HG02759 (cell line): Measurements from ENCODE around the gene AKAP13.

Experiments used
- ATAC-seq: cut with Tn5 transposase; IDR thresholded peaks from one replicate; pipeline ENCODE4 v1.9.1; 2021; ENCODE audit warnings: mild to moderate bottlenecking, moderate library complexity; ENCODE audit not compliant: unreplicated experiment

The AKAP13 gene

DNA sequence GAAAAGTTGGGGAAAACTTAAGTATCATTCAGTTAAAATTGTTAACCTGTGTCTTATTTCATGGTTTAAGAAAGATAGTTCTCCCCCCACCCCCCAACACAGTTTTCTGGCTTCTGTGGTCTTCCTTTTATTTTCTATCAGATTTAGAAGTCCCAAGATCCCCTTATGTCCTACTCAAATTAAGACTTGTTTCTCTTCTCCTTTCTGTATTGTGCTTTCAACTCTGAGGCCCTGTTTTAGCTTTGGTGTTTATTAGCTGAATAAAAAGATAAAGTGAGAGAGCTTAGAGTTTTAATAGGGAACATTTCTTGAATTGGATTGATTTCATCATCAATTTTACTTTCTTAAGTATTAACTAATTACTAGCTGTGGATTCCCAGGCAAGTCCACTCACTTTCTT is 62.6 kb downstream of the AKAP13 start:
- ATAC-seq: peak; percentile 56

DNA sequence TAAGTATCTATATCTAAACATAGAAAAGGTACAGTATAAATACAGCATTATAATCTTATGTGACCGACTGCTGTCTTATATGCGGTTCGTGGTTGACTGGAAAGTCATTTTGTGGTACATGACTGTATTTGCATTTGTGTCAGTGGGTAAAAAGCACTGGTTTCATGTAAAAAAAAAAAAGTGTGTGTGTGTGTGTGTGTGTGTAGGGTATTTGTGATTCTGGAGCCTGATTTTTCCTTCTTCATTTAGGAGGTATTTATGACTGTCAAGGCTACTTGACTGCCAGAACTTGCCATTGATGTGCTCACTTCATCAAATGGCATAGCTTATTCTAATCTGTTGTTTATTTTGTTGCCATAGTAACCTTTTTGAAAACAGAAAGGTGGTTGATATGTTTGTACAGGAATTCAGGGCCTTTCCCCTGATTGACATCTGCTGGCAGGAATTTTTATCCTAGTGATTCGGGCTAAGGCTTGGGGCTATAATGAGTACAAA is 63.2 kb downstream of the AKAP13 start:
- peak; percentile 84 for ATAC-seq

- ATAC-seq: no peak
Observed at GRCh38 chr15:85444122-85444745, 63.8 kb downstream of the AKAP13 start.

GRCh38 chr15:85445361-85445760 is 65.0 kb downstream of the AKAP13 start:
- no peak for ATAC-seq

DNA sequence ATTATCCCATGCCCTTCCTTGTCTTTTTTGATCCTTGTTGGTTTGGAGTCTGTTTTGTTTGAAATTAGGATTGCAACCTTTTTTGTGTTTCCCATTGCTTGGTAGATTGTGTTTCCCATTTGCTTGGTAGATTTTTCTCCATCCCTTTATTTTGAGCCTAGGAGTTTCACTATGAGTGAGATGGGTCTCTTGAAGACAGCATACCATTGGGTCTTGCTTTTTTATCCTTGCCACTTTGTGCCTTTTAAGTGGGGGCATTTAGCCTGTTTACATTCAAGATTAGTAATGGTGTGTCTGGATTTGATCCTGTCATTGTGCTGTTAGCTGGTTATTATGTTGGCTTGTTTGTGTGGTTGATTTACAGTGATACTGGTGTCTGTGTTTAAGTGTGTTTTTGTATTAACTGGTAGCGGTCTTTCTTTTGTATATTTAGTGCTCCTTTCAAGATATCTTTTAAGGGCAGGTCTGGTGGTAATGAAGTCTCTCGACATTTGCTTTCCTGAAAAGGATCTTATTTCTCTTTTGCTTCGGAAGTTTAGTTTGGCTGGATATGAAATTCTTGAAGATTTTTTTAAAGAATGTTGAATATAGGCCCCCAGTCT is 70.8 kb downstream of the AKAP13 start:
- ATAC-seq: no peak

- ATAC-seq: no peak
Observed at GRCh38 chr15:85452436-85452835, 72.0 kb downstream of the AKAP13 start.

DNA sequence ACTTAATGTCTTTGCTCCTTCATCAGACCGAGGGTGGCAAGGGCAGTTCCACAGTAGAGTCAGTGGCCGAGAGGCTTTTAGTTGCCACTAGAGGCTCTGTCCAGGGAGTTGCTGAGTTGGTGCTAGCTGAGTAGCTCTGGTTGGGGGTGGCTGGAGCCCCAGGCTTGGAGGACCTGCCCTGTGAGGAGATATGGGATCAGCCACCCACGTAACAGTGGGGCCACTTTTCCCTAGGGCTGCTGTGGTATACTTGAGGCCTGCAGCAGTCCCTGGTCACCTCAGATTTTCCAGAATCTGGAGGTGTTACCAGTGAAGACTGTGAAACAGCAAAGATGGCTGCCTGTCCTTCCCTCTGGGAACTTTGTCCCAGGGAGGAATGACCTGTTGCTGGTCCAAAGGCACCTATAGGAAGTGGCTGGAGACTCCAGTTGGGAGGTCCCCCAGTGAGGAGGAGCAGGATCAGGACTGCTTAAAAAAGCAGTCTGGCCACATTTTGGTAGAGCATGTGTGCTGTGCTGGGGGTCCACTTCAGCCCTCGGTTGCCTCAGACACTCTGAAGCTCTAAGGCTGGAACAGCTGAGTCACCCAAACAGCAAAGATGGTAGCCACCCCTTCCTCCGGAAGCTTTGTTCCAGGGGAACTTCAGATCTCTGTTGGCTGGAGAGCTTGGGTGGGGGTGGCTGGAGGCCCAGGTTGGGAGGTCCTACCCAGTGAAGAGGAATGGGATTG is 72.9 kb downstream of the AKAP13 start:
- ATAC-seq: no peak

- ATAC-seq: no peak
Observed at GRCh38 chr15:85454403-85454802, 74.0 kb downstream of the AKAP13 start.

- no peak for ATAC-seq
Observed at GRCh38 chr15:85455891-85456290, 75.5 kb downstream of the AKAP13 start.

GRCh38 chr15:85456798-85457197 is 76.4 kb downstream of the AKAP13 start:
- no peak for ATAC-seq

DNA sequence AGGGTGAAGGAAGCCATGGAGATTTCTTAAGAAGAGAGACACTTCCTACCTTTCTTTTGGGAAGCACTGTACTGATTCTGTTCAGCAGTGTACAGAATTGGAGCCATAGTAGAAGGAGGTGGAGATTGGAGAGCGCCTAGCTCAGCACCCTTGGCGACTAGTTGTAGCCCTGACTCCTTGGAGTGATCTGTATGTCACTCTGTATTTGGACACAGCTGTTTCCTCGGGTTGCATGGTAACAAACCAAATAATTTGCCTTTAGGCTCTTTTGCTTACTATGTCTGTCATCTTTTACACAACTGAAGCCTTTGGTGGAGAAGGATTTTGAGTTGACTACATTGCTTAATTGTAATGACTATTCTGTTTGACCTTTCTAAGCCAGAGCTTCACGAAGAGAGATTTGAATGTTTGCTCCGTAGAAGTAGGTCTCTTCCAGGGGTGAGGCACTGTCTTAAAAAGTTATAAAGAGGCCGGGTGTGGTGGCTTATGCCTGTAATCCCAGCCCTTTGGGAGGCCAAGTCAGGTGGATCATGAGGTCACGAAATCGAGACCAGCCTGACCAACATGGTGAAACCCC is 77.1 kb downstream of the AKAP13 start:
- peak; percentile 82 for ATAC-seq

DNA sequence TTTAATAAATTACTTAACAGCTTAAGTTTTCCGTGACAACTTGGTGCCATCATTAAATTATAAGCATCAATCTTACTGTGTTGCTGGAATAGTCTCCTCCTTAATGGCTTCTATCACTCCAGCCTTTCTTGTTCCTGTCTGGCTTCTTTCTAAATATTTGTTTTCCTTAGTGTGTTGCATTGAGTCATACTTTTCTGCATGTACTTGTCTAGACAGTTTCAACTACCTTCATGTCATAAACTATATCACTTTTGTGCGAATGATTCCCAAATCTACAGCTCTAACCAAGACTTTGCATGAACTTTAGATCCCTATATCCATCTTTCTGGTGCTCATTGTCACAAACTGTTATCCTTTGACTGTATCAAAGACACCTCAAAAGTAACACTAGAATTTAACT is 78.4 kb downstream of the AKAP13 start:
- no peak for ATAC-seq

DNA sequence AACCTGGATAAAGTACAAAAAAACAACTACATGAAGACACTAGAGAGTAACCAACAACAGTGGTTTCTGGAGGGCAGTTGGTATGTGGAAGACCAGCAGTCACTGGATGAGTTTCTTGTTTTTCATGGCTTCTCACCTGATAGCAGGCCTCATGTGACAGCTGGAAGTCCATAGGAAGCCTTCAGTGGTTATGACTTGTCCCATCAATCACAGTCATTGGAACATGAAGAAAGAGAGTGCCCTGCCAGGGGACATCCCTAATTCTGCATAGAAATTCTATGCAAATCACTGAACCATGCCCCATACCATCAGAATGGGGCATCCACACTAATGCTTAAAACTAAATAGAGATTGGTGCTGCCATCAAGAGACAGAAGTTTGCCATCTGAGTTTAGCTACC is 81.6 kb downstream of the AKAP13 start:
- no peak for ATAC-seq

- ATAC-seq: no peak
Observed at GRCh38 chr15:85463276-85463892, 83.0 kb downstream of the AKAP13 start.

- no peak for ATAC-seq
Observed at GRCh38 chr15:85463976-85464375, 83.6 kb downstream of the AKAP13 start.

- no peak for ATAC-seq
Observed at GRCh38 chr15:85464471-85464870, 84.1 kb downstream of the AKAP13 start.

DNA sequence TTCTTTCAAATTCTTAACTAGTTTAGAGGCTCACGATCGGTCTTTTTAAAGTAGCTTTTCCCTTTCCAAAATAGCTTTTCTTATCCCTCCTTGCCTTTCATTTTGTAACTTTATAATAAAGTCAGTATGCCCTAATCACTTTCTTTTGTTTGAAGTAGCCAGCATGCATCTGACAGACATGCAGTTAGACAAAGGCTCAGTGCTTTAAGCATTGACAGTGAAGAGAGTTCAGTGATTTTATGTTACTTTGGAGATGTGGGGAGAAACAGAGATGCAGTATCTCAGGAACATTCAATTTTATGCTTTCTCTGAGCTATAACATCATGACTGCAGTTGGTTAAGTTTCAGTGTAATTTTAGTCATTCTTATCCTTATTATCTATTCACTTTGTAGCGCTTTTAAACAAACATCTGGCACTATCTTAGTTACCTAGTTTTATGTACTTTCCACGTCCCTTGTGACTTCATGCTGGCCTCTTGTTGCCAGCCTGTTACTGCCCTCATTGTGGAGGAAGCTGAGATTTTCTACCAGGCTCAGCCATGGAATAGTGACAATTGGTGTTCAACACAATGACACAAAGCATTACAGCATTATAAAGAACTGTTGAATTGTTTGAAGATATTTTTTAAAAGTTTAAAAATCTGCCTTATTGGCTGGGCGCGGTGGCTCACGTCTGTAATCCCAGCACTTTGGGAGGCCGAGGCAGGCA is 90.3 kb downstream of the AKAP13 start:
- no peak for ATAC-seq

DNA sequence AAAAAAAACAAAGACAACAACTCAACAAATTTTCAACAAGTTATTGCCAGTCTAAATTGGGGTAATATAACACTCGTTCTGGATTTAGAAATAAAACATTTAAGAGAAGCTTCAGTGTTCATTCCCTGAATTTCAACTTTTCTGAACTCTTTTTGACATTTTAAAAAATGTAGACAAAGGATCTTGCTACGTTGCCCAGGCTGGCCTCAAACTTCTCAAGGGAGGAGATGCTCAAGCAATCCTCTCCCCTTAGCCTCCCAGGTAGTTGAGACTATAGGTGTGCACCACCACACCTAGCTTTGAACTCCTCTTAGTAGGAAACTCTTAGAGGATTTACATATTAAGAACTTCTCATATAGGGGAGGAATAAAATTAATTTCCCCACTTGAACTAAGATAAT is 91.9 kb downstream of the AKAP13 start:
- ATAC-seq: no peak

- ATAC-seq: peak; percentile 37
Observed at GRCh38 chr15:85473455-85473854, 93.1 kb downstream of the AKAP13 start.

DNA sequence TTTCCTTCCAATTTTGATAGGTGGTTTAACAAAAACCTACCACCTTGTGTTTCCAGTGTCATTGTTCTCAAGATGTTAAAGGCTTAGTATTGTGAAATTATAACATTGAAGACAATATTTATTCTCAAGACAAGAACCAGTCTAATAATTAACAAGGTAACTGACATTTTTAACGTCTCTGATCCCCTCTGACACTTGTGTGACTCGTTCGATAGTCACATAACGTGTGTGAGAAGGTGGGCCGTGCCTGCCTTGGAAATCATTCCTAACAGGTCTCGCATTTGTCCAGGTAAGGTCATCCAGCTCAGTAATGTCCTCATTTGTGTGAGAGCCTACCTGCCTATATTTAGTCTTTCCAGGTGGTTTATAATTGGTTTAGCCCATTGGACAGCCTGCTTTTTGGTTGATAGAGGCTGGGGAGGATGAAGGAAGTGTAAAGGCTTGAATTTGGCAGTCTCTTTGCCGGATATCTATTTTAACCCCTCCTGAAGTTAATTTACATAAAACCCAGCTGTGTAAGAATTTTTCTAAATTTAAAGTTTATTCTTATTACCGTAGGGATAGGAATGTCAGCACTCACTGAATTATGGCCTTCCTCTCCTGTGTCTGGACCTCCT is 94.4 kb downstream of the AKAP13 start:
- ATAC-seq: no peak
